ENCODE measurements around the gene APOA5. TPM values are rescaled to one million over a fixed set of nuclear protein-coding genes. Genes with fewer than 3 reads are reported as not detected.
A peak's percentile ranks its signal among the peaks of the same experiment; 100 is the strongest.

The APOA5 gene
- total RNA-seq, 1 experiment from 2014 or later, result 0.20 TPM

- TF ChIP-seq, protein P1, sequence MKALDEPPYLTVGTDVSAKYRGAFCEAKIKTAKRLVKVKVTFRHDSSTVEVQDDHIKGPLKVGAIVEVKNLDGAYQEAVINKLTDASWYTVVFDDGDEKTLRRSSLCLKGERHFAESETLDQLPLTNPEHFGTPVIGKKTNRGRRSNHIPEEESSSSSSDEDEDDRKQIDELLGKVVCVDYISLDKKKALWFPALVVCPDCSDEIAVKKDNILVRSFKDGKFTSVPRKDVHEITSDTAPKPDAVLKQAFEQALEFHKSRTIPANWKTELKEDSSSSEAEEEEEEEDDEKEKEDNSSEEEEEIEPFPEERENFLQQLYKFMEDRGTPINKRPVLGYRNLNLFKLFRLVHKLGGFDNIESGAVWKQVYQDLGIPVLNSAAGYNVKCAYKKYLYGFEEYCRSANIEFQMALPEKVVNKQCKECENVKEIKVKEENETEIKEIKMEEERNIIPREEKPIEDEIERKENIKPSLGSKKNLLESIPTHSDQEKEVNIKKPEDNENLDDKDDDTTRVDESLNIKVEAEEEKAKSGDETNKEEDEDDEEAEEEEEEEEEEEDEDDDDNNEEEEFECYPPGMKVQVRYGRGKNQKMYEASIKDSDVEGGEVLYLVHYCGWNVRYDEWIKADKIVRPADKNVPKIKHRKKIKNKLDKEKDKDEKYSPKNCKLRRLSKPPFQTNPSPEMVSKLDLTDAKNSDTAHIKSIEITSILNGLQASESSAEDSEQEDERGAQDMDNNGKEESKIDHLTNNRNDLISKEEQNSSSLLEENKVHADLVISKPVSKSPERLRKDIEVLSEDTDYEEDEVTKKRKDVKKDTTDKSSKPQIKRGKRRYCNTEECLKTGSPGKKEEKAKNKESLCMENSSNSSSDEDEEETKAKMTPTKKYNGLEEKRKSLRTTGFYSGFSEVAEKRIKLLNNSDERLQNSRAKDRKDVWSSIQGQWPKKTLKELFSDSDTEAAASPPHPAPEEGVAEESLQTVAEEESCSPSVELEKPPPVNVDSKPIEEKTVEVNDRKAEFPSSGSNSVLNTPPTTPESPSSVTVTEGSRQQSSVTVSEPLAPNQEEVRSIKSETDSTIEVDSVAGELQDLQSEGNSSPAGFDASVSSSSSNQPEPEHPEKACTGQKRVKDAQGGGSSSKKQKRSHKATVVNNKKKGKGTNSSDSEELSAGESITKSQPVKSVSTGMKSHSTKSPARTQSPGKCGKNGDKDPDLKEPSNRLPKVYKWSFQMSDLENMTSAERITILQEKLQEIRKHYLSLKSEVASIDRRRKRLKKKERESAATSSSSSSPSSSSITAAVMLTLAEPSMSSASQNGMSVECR (CRISPR knock-in tag; IDR thresholded peaks at IDR 0.05; ENCODE audit: borderline replicate concordance), result 0 out of 2 replicates have a peak, but pooled peaks have one; percentile 43
- TF ChIP-seq MYBL2 (CRISPR knock-in tag; IDR thresholded peaks at IDR 0.05) (no peak), NR2C2 (CRISPR knock-in tag; IDR thresholded peaks at IDR 0.05) (no peak), ZNF121 (CRISPR knock-in tag; IDR thresholded peaks at IDR 0.05) (no peak)
- TF ChIP-seq, protein P2, sequence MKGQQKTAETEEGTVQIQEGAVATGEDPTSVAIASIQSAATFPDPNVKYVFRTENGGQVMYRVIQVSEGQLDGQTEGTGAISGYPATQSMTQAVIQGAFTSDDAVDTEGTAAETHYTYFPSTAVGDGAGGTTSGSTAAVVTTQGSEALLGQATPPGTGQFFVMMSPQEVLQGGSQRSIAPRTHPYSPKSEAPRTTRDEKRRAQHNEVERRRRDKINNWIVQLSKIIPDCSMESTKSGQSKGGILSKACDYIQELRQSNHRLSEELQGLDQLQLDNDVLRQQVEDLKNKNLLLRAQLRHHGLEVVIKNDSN (CRISPR knock-in tag; IDR thresholded peaks at IDR 0.05), result no peak
- TF ChIP-seq, protein P3, sequence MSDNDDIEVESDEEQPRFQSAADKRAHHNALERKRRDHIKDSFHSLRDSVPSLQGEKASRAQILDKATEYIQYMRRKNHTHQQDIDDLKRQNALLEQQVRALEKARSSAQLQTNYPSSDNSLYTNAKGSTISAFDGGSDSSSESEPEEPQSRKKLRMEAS (CRISPR knock-in tag; IDR thresholded peaks at IDR 0.05), result peak; percentile 62; the same call in 1 of the 2 replicates
- TF ChIP-seq, protein P4, sequence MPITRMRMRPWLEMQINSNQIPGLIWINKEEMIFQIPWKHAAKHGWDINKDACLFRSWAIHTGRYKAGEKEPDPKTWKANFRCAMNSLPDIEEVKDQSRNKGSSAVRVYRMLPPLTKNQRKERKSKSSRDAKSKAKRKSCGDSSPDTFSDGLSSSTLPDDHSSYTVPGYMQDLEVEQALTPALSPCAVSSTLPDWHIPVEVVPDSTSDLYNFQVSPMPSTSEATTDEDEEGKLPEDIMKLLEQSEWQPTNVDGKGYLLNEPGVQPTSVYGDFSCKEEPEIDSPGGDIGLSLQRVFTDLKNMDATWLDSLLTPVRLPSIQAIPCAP (CRISPR knock-in tag; IDR thresholded peaks at IDR 0.05), result no peak
- TF ChIP-seq, protein P5, sequence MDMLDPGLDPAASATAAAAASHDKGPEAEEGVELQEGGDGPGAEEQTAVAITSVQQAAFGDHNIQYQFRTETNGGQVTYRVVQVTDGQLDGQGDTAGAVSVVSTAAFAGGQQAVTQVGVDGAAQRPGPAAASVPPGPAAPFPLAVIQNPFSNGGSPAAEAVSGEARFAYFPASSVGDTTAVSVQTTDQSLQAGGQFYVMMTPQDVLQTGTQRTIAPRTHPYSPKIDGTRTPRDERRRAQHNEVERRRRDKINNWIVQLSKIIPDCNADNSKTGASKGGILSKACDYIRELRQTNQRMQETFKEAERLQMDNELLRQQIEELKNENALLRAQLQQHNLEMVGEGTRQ (CRISPR knock-in tag; IDR thresholded peaks at IDR 0.05), result no peak
Observed at GRCh38 chr11:116791002-116791812, 472 bp downstream of the APOA5 start (continued).

DNA sequence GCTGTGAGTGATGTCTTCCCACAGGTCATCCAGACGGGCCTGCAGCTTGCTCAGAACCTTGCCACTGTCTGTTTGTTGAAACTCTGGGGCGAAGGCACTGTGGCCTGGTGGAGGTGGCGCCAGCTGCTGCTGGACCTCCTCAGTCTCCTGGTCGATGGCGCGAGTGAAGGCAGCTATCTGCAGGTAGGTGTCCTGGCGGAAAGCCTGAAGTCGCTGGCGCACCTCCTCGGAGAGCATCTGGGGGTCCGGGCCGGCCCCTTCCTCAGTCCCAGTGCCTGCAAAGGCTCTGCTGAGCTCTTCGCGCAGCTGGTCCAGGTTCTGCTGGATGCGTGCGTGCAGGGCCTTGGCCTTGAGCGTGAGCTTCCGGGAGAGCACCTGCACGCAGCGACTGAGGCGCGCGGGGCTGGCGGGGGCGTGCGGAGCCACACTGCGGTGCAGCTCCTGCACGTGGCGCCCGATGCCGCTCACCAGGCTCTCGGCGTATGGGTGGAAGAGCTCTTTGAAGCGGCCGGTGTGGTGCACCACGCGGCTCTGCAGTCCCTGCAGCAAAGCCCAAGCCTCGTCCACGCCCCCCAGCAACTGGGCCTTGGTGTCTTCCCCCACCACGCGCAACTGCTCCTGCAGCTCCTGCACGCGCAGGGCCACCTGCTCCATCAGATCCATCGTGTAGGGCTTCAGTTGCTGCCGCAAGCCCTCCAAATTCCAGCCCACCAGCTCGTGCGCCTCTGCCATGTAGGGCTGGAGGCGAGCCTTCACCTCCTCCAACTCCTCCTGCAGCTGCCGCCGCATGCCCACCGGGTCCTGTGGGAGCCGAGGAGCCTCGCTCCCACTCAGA, 1.3 kb downstream of the APOA5 start:
- DNase-seq (ENCODE audit: low spot score) (no peak), ATAC-seq (no peak)
- CTCF ChIA-PET, result interaction anchor here (0.5 to 8.7 kb wide), 49 partner anchors 10 to 441 kb away, joined by 3 to 358 read pairs (median 6); partner anchors contain the start of genes APOA1, APOA4, APOC3 and BUD13
- H3K36me3 Mint-ChIP-seq, result peaks cover 19% of the 10 kb centered on the region
- H3K4me3 Mint-ChIP-seq, result no peak overlapping the region
- H3K27ac Mint-ChIP-seq, result no peak overlapping the region
- H3K27me3 Mint-ChIP-seq (ENCODE audit: low read depth), result peaks cover 26% of the 10 kb centered on the region
- H3K9me3 Mint-ChIP-seq, result no peaks in the 10 kb centered on the region
- POLR2A ChIA-PET, result interaction anchor here (0.5 to 1.2 kb wide), 3 partner anchors 36 to 530 kb away, joined by 3 to 8 read pairs (median 5); no protein-coding TSS in a partner anchor
- peaks cover 24% of the 10 kb centered on the region for H3K4me1 Mint-ChIP-seq
- TF ChIP-seq, protein P6, sequence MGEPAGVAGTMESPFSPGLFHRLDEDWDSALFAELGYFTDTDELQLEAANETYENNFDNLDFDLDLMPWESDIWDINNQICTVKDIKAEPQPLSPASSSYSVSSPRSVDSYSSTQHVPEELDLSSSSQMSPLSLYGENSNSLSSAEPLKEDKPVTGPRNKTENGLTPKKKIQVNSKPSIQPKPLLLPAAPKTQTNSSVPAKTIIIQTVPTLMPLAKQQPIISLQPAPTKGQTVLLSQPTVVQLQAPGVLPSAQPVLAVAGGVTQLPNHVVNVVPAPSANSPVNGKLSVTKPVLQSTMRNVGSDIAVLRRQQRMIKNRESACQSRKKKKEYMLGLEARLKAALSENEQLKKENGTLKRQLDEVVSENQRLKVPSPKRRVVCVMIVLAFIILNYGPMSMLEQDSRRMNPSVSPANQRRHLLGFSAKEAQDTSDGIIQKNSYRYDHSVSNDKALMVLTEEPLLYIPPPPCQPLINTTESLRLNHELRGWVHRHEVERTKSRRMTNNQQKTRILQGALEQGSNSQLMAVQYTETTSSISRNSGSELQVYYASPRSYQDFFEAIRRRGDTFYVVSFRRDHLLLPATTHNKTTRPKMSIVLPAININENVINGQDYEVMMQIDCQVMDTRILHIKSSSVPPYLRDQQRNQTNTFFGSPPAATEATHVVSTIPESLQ (CRISPR knock-in tag; IDR thresholded peaks at IDR 0.05), result no peak
- TF ChIP-seq ZNF219 (CRISPR knock-in tag; IDR thresholded peaks at IDR 0.05; ENCODE audit: borderline replicate concordance), result no peak
- no peak for TF ChIP-seq GRHL2 (CRISPR knock-in tag; IDR thresholded peaks at IDR 0.05; ENCODE audit: insufficient replicate concordance, severe bottlenecking)
- TF ChIP-seq HMGA2 (CRISPR knock-in tag; IDR thresholded peaks at IDR 0.05), result no peak
- TF ChIP-seq, protein P7, sequence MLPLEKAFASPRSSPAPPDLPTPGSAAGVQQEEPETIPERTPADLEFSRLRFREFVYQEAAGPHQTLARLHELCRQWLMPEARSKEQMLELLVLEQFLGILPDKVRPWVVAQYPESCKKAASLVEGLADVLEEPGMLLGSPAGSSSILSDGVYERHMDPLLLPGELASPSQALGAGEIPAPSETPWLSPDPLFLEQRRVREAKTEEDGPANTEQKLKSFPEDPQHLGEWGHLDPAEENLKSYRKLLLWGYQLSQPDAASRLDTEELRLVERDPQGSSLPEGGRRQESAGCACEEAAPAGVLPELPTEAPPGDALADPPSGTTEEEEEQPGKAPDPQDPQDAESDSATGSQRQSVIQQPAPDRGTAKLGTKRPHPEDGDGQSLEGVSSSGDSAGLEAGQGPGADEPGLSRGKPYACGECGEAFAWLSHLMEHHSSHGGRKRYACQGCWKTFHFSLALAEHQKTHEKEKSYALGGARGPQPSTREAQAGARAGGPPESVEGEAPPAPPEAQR (CRISPR knock-in tag; IDR thresholded peaks at IDR 0.05), result no peak
- TF ChIP-seq CBFB (CRISPR knock-in tag; IDR thresholded peaks at IDR 0.05; ENCODE audit: low read depth), result no peak
- TF ChIP-seq, protein P8, sequence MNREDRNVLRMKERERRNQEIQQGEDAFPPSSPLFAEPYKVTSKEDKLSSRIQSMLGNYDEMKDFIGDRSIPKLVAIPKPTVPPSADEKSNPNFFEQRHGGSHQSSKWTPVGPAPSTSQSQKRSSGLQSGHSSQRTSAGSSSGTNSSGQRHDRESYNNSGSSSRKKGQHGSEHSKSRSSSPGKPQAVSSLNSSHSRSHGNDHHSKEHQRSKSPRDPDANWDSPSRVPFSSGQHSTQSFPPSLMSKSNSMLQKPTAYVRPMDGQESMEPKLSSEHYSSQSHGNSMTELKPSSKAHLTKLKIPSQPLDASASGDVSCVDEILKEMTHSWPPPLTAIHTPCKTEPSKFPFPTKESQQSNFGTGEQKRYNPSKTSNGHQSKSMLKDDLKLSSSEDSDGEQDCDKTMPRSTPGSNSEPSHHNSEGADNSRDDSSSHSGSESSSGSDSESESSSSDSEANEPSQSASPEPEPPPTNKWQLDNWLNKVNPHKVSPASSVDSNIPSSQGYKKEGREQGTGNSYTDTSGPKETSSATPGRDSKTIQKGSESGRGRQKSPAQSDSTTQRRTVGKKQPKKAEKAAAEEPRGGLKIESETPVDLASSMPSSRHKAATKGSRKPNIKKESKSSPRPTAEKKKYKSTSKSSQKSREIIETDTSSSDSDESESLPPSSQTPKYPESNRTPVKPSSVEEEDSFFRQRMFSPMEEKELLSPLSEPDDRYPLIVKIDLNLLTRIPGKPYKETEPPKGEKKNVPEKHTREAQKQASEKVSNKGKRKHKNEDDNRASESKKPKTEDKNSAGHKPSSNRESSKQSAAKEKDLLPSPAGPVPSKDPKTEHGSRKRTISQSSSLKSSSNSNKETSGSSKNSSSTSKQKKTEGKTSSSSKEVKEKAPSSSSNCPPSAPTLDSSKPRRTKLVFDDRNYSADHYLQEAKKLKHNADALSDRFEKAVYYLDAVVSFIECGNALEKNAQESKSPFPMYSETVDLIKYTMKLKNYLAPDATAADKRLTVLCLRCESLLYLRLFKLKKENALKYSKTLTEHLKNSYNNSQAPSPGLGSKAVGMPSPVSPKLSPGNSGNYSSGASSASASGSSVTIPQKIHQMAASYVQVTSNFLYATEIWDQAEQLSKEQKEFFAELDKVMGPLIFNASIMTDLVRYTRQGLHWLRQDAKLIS (CRISPR knock-in tag; IDR thresholded peaks at IDR 0.05; ENCODE audit: borderline replicate concordance), result no peak
- TF ChIP-seq ZNF232 (CRISPR knock-in tag; IDR thresholded peaks at IDR 0.05), result no peak
- TF ChIP-seq TCF7 (CRISPR knock-in tag; IDR thresholded peaks at IDR 0.05; ENCODE audit: low read depth), result no peak

Measured in WTC11 (cell line).